Measurements from ENCODE around the gene MAML2. TPM values are rescaled to one million over a fixed set of nuclear protein-coding genes. Genes with fewer than 3 reads are reported as not detected.
A peak's percentile ranks its signal among the peaks of the same experiment; 100 is the strongest.

The MAML2 gene
- total RNA-seq, 4 donors from 2014 or later = 34.2 to 49.8 (median 44.4) TPM

DNA sequence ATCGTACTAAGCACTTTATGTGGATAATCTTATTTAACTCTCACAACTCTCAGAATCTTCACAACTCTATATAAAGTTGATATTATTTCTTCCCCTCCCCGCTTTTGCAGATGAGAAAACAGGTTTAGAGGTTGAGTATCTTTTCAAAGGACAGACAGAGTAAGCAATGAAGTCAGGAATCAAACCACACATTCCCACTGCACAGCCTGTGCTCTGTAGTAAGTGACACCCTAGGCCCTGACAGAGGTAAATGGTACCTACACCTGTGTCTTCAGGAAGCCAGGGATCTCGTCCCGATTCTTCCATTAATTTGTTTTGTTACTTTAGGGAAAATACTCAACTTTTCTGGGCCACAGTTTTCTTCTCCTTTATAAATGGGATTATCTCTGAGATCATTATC, 246.6 kb downstream of the MAML2 start:
- TF ChIP-seq, protein P1, sequence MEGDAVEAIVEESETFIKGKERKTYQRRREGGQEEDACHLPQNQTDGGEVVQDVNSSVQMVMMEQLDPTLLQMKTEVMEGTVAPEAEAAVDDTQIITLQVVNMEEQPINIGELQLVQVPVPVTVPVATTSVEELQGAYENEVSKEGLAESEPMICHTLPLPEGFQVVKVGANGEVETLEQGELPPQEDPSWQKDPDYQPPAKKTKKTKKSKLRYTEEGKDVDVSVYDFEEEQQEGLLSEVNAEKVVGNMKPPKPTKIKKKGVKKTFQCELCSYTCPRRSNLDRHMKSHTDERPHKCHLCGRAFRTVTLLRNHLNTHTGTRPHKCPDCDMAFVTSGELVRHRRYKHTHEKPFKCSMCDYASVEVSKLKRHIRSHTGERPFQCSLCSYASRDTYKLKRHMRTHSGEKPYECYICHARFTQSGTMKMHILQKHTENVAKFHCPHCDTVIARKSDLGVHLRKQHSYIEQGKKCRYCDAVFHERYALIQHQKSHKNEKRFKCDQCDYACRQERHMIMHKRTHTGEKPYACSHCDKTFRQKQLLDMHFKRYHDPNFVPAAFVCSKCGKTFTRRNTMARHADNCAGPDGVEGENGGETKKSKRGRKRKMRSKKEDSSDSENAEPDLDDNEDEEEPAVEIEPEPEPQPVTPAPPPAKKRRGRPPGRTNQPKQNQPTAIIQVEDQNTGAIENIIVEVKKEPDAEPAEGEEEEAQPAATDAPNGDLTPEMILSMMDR (IDR thresholded peaks at IDR 0.05) = no peak
- ATAC-seq (ENCODE audit: low FRiP score) (no peak), DNase-seq (ENCODE audit: low spot score) (no peak)

DNA sequence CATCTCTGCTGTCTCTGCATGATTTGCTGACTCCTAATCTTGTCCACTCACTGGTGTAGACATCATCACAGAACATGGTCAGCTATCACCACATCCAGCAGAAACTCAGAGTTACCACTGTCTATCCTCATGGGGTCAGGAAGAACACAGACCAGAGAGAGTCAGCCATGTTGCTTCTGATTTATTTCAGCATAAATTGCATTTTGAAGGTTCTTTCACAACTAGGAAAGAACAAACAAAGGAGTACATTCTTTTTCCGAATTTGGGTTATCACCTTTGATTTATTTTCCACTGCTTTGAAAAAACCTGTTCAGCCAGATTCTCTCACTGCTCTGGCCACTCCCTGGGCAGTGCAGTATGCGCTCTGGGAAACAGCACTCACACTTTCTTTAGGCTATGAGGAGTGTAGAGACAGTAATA, 247.1 kb downstream of the MAML2 start:
- peak; percentile 60 for ATAC-seq (ENCODE audit: low FRiP score)
- TF ChIP-seq, protein P1 (IDR thresholded peaks at IDR 0.05) = no peak
- no peak for DNase-seq (ENCODE audit: low spot score)

DNA sequence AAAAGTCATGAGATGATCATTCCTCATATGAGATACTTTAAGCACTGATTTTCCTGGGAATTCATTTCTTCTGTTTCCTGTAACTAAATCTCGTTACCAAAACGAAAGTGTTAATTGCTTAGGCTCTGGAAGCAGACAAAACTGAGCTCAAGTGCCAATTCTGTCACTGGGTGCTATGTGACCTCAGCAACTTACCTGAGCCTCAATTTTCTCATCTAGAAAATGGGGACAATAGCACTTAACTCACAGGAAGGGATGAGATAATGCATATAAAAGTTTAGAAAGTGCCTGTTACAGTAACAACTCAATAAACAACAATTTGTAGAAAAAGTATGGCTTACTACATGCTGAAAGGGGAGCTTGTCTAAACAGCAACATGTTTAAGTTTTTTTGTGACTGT, 248.8 kb downstream of the MAML2 start:
- DNase-seq (ENCODE audit: low spot score) (no peak), ATAC-seq (ENCODE audit: low FRiP score) (no peak)
- TF ChIP-seq, protein P1 (IDR thresholded peaks at IDR 0.05) = no peak

DNA sequence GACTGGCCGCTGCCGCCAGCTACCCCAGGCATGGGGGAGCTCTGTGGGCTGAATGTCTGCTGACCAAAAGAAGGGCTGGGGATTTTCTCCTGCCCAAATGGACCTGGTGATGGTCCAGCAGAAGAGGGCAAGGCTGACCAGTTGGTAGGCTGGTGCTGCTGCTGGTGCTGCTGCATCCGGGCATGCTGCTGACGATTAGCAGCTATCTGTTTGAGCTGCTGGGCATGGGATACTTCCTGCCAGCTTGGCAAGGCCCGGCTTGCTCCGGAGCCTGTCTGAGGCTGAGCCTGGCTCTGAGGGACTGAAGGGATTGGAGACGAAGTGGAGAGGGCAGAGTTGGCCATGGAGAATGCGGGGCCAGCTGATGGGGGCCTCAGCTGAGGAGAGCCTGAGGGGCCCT, 250.5 kb downstream of the MAML2 start:
- ATAC-seq (ENCODE audit: low FRiP score) = no peak
- TF ChIP-seq, protein P1 (IDR thresholded peaks at IDR 0.05) = no peak
- no peak for DNase-seq (ENCODE audit: low spot score)

DNA sequence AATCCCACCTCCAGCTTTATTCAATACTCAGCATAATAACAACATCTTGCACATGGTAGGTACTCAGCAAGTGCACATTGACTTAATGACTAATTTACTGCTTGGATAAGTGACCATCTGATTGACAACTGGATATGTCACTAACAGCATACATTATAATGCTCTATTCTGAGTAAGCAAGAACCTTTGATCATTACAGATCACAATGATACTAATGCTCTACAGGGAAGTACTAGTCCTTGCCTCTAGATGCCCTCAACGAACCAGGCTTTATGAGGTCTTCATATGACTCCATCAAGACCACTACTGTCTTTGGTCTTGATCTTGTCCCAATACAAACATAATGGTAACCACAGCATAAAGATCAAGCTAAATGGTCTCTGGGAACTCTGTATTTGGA, 251.5 kb downstream of the MAML2 start:
- DNase-seq (ENCODE audit: low spot score) (no peak), ATAC-seq (ENCODE audit: low FRiP score) (no peak)
- TF ChIP-seq, protein P1 (IDR thresholded peaks at IDR 0.05) = no peak

DNA sequence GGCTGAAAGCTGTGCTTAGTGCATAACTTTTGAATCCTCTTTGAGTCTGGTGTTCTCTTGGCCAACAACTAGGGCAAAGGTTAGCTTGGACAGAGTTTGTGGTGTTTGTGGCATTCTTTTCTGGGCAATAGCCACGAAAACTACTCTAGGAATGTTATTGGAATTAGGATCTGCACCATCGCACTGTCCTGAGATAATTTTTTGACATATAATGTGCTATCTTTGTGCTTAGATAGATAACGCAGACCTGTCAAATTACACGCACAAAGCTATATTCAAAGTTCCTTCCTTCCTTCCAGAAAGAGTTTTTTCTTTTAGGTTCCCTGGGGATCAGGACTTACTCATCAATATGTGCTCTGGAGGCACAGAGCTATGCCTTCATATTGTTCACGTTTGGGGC, 252.3 kb downstream of the MAML2 start:
- TF ChIP-seq, protein P1 (IDR thresholded peaks at IDR 0.05) = no peak
- ATAC-seq (ENCODE audit: low FRiP score) (no peak), DNase-seq (ENCODE audit: low spot score) (no peak)

DNA sequence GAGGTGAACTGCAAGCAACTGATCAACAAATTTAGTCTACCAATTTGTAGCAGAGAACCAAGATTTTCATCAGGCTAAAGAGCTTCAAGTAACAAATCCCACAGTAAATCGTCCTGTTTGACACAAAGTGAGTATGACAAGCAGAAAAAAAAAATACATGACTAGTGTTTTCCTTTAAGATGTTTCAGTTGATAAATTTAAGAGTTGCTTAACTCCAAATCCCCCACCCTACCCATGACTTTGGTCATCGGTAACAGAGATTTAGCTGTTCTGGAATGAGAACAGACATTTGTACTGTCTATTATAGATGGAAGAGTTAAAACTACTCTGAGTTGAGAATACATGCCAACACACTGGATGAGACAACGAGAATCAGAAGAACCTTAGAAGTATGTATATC, 254.1 kb downstream of the MAML2 start:
- DNase-seq (ENCODE audit: low spot score) (no peak), ATAC-seq (ENCODE audit: low FRiP score) (no peak)
- TF ChIP-seq, protein P1 (IDR thresholded peaks at IDR 0.05) = no peak

All from omental fat pad (tissue), 4 donors.